HEK293 (cell line): ENCODE data around the gene ANTXR1.

Source experiments
- CTCF ChIA-PET: fragments of 350-600 bp; formaldehyde crosslinking; extraction: SDS; loops from one replicate; lab custom pipeline; 2021; ENCODE audit warnings: antibody characterized with exemption; lab: Yijun Ruan, JAX
- POLR2A ChIA-PET: fragments of 300-600 bp; formaldehyde crosslinking; extraction: SDS; loops from one replicate; lab custom pipeline; 2020; ENCODE audit warnings: antibody characterized with exemption, inconsistent platforms; lab: Yijun Ruan, JAX
- H3K27ac ChIP-seq: fragments of 200-500 bp; sonication (Bioruptor generic); 2 replicates; pipeline ENCODE4 v1.5.1; 2014; ENCODE audit warnings: low read depth, low read length, control low read depth, inconsistent platforms; ENCODE audit errors: extremely low read depth
- H3K36me3 ChIP-seq, 2 experiments: fragments of 200-500 bp in 1 of 2; sonication (Bioruptor generic) in 1 of 2; 1 replicate in 1 of 2; 2 replicates in 1 of 2; pipeline ENCODE4 v1.5.1; 2014 to 2017; ENCODE audit warnings: inconsistent platforms in 2 of 2, low read length in 2 of 2; ENCODE audit not compliant: control insufficient read depth in 2 of 2, insufficient read depth in 1 of 2
- H3K4me1 ChIP-seq: fragments of 200-500 bp; sonication (Bioruptor generic); 2 replicates; pipeline ENCODE4 v1.5.1; 2014; ENCODE audit warnings: mild to moderate bottlenecking, low read length, inconsistent platforms; ENCODE audit not compliant: control insufficient read depth, insufficient read depth
- H3K4me3 ChIP-seq: 2 replicates; pipeline ENCODE4 v1.5.1; 2011; ENCODE audit warnings: low read depth, mild to moderate bottlenecking, control low read depth, low read length, moderate library complexity
- H3K9me3 ChIP-seq: fragments of 200-500 bp; sonication (Bioruptor generic); 2 replicates; pipeline ENCODE4 v1.5.1; 2014; ENCODE audit warnings: low read depth, low read length, inconsistent platforms; ENCODE audit not compliant: control insufficient read depth, insufficient read depth
- IKZF3 ChIP-seq: fragments of 450-650 bp; IDR thresholded peaks from 2 replicates; pipeline ENCODE4 v1.5.0; 2018; ENCODE audit warnings: missing biosample characterization, mild to moderate bottlenecking, missing genetic modification characterization, moderate library complexity
- WT1 ChIP-seq: fragments of 450-650 bp; formaldehyde crosslinking; IDR thresholded peaks from 2 replicates; pipeline ENCODE4 v1.5.1; 2016; ENCODE audit warnings: missing biosample characterization, missing genetic modification characterization
- ZNF157 ChIP-seq: fragments of 450-650 bp; formaldehyde crosslinking; IDR thresholded peaks from 2 replicates; pipeline ENCODE4 v1.5.1; 2016; ENCODE audit warnings: missing biosample characterization, missing genetic modification characterization
- ZNF169 ChIP-seq: fragments of 450-650 bp; formaldehyde crosslinking; IDR thresholded peaks from 2 replicates; pipeline ENCODE4 v1.5.1; 2016; ENCODE audit warnings: missing biosample characterization, missing genetic modification characterization
- ZNF211 ChIP-seq: fragments of 450-650 bp; formaldehyde crosslinking; IDR thresholded peaks from 2 replicates; pipeline ENCODE4 v1.5.1; 2016; ENCODE audit warnings: low read depth, missing biosample characterization, missing genetic modification characterization
- ZNF23 ChIP-seq: fragments of 450-650 bp; formaldehyde crosslinking; IDR thresholded peaks from 2 replicates; pipeline ENCODE4 v1.5.1; 2016; ENCODE audit warnings: missing biosample characterization, missing genetic modification characterization, borderline replicate concordance
- ZNF239 ChIP-seq: fragments of 450-650 bp; formaldehyde crosslinking; IDR thresholded peaks from 2 replicates; pipeline ENCODE4 v1.5.1; 2016; ENCODE audit warnings: missing biosample characterization, missing genetic modification characterization
- ZNF311 ChIP-seq: fragments of 450-650 bp; formaldehyde crosslinking; IDR thresholded peaks from 2 replicates; pipeline ENCODE4 v1.5.1; 2017; ENCODE audit warnings: missing biosample characterization, missing genetic modification characterization, borderline replicate concordance
- ZNF350 ChIP-seq: fragments of 450-650 bp; formaldehyde crosslinking; IDR thresholded peaks from 2 replicates; pipeline ENCODE4 v1.5.0; 2017; ENCODE audit warnings: missing biosample characterization, mild to moderate bottlenecking, missing genetic modification characterization
- ZNF366 ChIP-seq: fragments of 450-650 bp; formaldehyde crosslinking; conservative IDR thresholded peaks from 2 replicates; pipeline ENCODE4 v1.5.1; 2016; ENCODE audit warnings: missing biosample characterization, missing genetic modification characterization
- ZNF501 ChIP-seq: fragments of 450-650 bp; formaldehyde crosslinking; IDR thresholded peaks from 2 replicates; pipeline ENCODE4 v1.5.1; 2016; ENCODE audit warnings: missing biosample characterization, missing genetic modification characterization
- ZNF658 ChIP-seq: fragments of 450-650 bp; formaldehyde crosslinking; IDR thresholded peaks from 2 replicates; pipeline ENCODE4; 2016; ENCODE audit warnings: missing biosample characterization, missing genetic modification characterization
- ZNF843 ChIP-seq: fragments of 450-650 bp; formaldehyde crosslinking; IDR thresholded peaks from 2 replicates; pipeline ENCODE4 v1.5.1; 2016; ENCODE audit warnings: missing biosample characterization, missing genetic modification characterization
- TF ChIP-seq, protein P1 (sequence below): fragments of 450-650 bp; formaldehyde crosslinking; IDR thresholded peaks from 2 replicates; pipeline ENCODE4 v1.5.1; 2017; ENCODE audit warnings: missing biosample characterization, missing genetic modification characterization
- TF ChIP-seq, protein P2 (sequence below): fragments of 450-650 bp; formaldehyde crosslinking; IDR thresholded peaks from 2 replicates; pipeline ENCODE4 v1.5.1; 2016; ENCODE audit warnings: missing biosample characterization, missing genetic modification characterization
- TF ChIP-seq, protein P3 (sequence below): fragments of 450-650 bp; formaldehyde crosslinking; IDR thresholded peaks from 2 replicates; pipeline ENCODE4 v1.5.1; 2016; ENCODE audit warnings: missing biosample characterization, missing genetic modification characterization
- TF ChIP-seq, protein P4 (sequence below): fragments of 450-650 bp; formaldehyde crosslinking; IDR thresholded peaks from 2 replicates; pipeline ENCODE4 v1.5.1; 2017; ENCODE audit warnings: missing biosample characterization, missing genetic modification characterization
- TF ChIP-seq, protein P5 (sequence below): fragments of 450-650 bp; formaldehyde crosslinking; IDR thresholded peaks from 2 replicates; pipeline ENCODE4 v1.5.1; 2016; ENCODE audit warnings: missing biosample characterization, missing genetic modification characterization
- TF ChIP-seq, protein P6 (sequence below): fragments of 450-650 bp; formaldehyde crosslinking; IDR thresholded peaks from 2 replicates; pipeline ENCODE4 v1.5.1; 2017; ENCODE audit warnings: missing biosample characterization, missing genetic modification characterization

The ANTXR1 gene

DNA sequence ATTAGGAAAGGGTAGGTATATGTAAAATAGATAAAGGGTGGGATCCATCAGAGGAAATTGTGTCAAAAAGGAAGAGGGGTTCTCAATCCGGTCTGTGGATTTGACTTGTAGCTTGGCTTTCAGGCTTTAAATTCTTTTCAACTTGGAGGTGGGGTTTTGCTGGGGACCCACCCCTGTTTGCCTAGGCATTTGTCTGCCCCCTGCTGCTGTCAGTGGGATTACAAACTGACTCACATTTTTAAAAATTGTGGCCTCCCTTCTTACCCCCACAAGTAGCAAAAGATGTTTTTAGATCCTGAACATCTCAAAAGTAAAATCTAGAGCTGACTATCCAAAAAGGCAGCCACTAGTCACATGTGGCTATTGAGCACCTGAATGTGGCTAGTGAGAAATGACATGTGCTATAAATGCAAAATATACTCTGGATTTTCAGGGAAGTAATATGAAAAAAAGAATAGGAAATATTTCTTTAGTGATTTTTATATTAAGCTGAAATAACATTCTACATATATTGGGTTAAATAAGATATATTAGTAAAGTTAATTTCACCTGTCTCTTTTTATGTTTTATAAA lies 195.1 kb downstream of the ANTXR1 start (continued):
- TF ChIP-seq ZNF211 (tag by site-specific recombination), result no peak
- no peak for TF ChIP-seq ZNF169 (tag by site-specific recombination)
- TF ChIP-seq, protein P1, sequence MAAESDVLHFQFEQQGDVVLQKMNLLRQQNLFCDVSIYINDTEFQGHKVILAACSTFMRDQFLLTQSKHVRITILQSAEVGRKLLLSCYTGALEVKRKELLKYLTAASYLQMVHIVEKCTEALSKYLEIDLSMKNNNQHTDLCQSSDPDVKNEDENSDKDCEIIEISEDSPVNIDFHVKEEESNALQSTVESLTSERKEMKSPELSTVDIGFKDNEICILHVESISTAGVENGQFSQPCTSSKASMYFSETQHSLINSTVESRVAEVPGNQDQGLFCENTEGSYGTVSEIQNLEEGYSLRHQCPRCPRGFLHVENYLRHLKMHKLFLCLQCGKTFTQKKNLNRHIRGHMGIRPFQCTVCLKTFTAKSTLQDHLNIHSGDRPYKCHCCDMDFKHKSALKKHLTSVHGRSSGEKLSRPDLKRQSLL (tag by site-specific recombination), result no peak
- TF ChIP-seq ZNF311 (tag by site-specific recombination), result no peak
- no peak for TF ChIP-seq ZNF157 (tag by site-specific recombination)
- TF ChIP-seq, protein P2, sequence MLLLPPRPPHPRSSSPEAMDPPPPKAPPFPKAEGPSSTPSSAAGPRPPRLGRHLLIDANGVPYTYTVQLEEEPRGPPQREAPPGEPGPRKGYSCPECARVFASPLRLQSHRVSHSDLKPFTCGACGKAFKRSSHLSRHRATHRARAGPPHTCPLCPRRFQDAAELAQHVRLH, result no peak
- no peak for TF ChIP-seq ZNF350

DNA sequence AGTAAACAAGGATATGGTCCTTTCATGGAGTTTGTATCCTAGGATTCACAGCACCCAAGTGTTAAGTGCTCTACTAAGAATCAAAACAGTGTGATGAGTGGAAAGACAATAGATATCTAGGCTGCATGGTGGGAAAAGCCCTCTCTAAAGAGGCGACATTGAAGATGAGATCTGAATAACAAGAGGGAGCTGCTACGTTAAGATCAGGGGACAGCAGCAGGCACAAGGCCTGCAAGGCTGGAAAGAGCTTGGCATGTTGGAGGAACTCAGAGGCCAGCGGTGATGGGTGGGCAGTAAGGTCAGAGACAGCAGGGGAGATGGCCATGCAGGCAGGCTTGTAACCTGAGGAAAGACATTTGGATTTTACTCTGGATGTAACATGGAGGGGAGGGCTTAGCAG lies 196.5 kb downstream of the ANTXR1 start:
- CTCF ChIA-PET, result interaction anchor here (0.6 kb wide), 1 partner anchor 268 kb away, joined by 4 read pairs; no protein-coding TSS in a partner anchor
- TF ChIP-seq ZNF843 (tag by site-specific recombination) (no peak), ZNF658 (tag by site-specific recombination) (no peak), ZNF501 (tag by site-specific recombination) (no peak), IKZF3 (tag by site-specific recombination) (no peak)
- TF ChIP-seq, protein P3, sequence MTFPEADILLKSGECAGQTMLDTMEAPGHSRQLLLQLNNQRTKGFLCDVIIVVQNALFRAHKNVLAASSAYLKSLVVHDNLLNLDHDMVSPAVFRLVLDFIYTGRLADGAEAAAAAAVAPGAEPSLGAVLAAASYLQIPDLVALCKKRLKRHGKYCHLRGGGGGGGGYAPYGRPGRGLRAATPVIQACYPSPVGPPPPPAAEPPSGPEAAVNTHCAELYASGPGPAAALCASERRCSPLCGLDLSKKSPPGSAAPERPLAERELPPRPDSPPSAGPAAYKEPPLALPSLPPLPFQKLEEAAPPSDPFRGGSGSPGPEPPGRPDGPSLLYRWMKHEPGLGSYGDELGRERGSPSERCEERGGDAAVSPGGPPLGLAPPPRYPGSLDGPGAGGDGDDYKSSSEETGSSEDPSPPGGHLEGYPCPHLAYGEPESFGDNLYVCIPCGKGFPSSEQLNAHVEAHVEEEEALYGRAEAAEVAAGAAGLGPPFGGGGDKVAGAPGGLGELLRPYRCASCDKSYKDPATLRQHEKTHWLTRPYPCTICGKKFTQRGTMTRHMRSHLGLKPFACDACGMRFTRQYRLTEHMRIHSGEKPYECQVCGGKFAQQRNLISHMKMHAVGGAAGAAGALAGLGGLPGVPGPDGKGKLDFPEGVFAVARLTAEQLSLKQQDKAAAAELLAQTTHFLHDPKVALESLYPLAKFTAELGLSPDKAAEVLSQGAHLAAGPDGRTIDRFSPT, result no peak
- TF ChIP-seq, protein P4, sequence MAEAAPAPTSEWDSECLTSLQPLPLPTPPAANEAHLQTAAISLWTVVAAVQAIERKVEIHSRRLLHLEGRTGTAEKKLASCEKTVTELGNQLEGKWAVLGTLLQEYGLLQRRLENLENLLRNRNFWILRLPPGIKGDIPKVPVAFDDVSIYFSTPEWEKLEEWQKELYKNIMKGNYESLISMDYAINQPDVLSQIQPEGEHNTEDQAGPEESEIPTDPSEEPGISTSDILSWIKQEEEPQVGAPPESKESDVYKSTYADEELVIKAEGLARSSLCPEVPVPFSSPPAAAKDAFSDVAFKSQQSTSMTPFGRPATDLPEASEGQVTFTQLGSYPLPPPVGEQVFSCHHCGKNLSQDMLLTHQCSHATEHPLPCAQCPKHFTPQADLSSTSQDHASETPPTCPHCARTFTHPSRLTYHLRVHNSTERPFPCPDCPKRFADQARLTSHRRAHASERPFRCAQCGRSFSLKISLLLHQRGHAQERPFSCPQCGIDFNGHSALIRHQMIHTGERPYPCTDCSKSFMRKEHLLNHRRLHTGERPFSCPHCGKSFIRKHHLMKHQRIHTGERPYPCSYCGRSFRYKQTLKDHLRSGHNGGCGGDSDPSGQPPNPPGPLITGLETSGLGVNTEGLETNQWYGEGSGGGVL (tag by site-specific recombination), result no peak
- TF ChIP-seq, protein P1 (tag by site-specific recombination), result no peak
- TF ChIP-seq, all 188 proteins: peak for 0
- Histone ChIP-seq H3K9me3 (no peaks in the 10 kb centered on the region), H3K4me1 (no peaks in the 10 kb centered on the region; the same call in 1 of the 2 replicates), H3K36me3 (no peaks in the 10 kb centered on the region), H3K4me3 (no peak overlapping the region), H3K27ac (no peak overlapping the region)
- POLR2A ChIA-PET, result no interaction called here

DNA sequence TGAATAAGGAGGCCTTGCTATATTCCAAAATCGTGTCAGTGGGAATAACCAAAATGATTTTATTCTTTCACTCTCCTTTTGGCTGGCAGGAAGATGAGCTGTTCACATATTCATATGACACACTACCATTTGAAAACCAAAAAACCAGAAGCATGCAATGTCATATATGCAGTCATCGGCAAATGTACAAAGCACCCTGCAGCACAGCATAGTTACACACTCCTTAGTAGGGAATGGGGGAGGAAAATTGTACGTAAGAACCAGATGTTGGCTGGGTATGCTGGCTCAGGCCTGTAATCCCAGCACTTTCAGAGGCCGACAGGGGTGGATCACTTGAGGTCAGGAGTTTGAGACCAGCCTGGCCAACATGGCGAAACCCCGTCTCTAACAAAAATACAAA lies 197.4 kb downstream of the ANTXR1 start:
- POLR2A ChIA-PET, result no interaction called here
- H3K9me3 ChIP-seq, result no peaks in the 10 kb centered on the region
- CTCF ChIA-PET, result interaction anchor here (0.6 kb wide), 1 partner anchor 13 kb away, joined by 3 read pairs; no protein-coding TSS in a partner anchor
- TF ChIP-seq WT1 (tag by site-specific recombination) (no peak), ZNF843 (tag by site-specific recombination) (no peak), ZNF23 (tag by site-specific recombination) (no peak), ZNF239 (no peak), ZNF366 (tag by site-specific recombination) (no peak)
- TF ChIP-seq, protein P2, result no peak
- TF ChIP-seq, protein P5, sequence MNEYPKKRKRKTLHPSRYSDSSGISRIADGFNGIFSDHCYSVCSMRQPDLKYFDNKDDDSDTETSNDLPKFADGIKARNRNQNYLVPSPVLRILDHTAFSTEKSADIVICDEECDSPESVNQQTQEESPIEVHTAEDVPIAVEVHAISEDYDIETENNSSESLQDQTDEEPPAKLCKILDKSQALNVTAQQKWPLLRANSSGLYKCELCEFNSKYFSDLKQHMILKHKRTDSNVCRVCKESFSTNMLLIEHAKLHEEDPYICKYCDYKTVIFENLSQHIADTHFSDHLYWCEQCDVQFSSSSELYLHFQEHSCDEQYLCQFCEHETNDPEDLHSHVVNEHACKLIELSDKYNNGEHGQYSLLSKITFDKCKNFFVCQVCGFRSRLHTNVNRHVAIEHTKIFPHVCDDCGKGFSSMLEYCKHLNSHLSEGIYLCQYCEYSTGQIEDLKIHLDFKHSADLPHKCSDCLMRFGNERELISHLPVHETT, result no peak
- TF ChIP-seq, protein P6, sequence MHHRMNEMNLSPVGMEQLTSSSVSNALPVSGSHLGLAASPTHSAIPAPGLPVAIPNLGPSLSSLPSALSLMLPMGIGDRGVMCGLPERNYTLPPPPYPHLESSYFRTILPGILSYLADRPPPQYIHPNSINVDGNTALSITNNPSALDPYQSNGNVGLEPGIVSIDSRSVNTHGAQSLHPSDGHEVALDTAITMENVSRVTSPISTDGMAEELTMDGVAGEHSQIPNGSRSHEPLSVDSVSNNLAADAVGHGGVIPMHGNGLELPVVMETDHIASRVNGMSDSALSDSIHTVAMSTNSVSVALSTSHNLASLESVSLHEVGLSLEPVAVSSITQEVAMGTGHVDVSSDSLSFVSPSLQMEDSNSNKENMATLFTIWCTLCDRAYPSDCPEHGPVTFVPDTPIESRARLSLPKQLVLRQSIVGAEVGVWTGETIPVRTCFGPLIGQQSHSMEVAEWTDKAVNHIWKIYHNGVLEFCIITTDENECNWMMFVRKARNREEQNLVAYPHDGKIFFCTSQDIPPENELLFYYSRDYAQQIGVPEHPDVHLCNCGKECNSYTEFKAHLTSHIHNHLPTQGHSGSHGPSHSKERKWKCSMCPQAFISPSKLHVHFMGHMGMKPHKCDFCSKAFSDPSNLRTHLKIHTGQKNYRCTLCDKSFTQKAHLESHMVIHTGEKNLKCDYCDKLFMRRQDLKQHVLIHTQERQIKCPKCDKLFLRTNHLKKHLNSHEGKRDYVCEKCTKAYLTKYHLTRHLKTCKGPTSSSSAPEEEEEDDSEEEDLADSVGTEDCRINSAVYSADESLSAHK (tag by site-specific recombination), result no peak
- H3K4me1 ChIP-seq, result no peaks in the 10 kb centered on the region; the same call in 1 of the 2 replicates
- H3K36me3 ChIP-seq, result no peaks in the 10 kb centered on the region
- no peak overlapping the region for H3K4me3 ChIP-seq
- no peak overlapping the region for H3K27ac ChIP-seq
